ENCODE measurements around the gene SLC27A4. TPM values are rescaled to one million over a fixed set of nuclear protein-coding genes. Genes with fewer than 3 reads are reported as not detected.

Gene SLC27A4
- total and polyA plus RNA-seq, 2 of the 13 experiments (the other 11 are each of a cell fraction or from before 2014, with no cell fraction given): 10.6 to 18.8 TPM

DNA sequence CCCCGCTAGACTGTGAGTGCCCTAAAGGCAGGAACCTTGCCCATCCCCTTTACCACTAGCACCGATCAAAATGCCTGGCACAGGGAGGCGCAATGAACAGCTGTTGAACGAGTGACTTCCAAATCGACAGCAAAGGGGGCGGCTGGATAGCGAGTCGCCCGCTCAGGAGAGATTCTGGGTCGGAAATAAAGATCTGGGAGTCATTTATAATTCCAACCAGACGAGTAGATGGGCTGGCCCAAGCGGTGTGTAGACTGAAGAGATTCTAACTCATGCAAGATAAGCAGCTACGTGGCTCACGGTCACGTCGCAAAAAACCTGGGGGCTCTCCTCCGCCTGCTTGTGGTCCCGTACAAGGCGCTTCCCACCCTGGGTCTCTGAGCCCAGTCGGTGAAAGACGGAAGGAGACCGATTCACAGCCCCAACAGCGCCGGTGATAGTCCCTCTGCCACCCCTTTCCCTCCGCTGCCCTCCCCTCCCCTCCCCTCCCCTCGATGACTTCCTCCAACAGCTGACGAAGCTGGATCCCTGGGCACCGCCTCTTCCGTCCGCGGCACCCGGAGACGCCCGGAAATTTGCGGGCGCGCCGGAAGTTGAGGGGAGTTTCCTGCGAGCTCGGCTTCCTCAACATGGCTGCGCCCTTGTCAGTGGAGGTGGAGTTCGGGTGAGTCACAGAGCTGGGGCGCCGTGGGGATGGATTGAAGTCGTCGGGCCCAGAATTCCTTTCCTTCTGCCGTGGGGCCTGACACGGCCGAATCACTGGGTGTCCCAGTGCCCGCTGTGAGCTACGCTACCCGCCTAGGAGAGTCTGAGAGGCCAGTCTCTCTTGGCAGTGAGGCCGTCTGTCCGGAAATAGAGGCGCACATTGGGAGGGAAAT lies 30.7 kb downstream of the SLC27A4 start, which contains the start of gene URM1 (continued):
- TF ChIP-seq MTF2 (CRISPR knock-in tag; IDR thresholded peaks at IDR 0.05; ENCODE audit: borderline replicate concordance) (no peak), IRF2 (CRISPR knock-in tag; IDR thresholded peaks at IDR 0.05) (no peak), ZNF674 (CRISPR knock-in tag; IDR thresholded peaks at IDR 0.05; ENCODE audit: low read depth) (no peak), ZNF256 (CRISPR knock-in tag; conservative IDR thresholded peaks at IDR 0.05) (no peak), CBX1 (IDR thresholded peaks at IDR 0.05; ENCODE audit: low read depth) (no peak), ZSCAN12 (CRISPR knock-in tag; IDR thresholded peaks at IDR 0.05) (no peak), ETV6 (CRISPR knock-in tag; conservative IDR thresholded peaks at IDR 0.05) (no peak), ARNT (IDR thresholded peaks at IDR 0.05) (no peak), MAFK (conservative IDR thresholded peaks at IDR 0.05 in 1 of 2, IDR thresholded peaks at IDR 0.05 in 1 of 2; ENCODE audit: low read length in 2 of 2) (no peak), RXRB (CRISPR knock-in tag; IDR thresholded peaks at IDR 0.05; ENCODE audit: borderline replicate concordance) (peak; percentile 25), ZNF451 (CRISPR knock-in tag; IDR thresholded peaks at IDR 0.05) (no peak)
- TF ChIP-seq, protein P1, sequence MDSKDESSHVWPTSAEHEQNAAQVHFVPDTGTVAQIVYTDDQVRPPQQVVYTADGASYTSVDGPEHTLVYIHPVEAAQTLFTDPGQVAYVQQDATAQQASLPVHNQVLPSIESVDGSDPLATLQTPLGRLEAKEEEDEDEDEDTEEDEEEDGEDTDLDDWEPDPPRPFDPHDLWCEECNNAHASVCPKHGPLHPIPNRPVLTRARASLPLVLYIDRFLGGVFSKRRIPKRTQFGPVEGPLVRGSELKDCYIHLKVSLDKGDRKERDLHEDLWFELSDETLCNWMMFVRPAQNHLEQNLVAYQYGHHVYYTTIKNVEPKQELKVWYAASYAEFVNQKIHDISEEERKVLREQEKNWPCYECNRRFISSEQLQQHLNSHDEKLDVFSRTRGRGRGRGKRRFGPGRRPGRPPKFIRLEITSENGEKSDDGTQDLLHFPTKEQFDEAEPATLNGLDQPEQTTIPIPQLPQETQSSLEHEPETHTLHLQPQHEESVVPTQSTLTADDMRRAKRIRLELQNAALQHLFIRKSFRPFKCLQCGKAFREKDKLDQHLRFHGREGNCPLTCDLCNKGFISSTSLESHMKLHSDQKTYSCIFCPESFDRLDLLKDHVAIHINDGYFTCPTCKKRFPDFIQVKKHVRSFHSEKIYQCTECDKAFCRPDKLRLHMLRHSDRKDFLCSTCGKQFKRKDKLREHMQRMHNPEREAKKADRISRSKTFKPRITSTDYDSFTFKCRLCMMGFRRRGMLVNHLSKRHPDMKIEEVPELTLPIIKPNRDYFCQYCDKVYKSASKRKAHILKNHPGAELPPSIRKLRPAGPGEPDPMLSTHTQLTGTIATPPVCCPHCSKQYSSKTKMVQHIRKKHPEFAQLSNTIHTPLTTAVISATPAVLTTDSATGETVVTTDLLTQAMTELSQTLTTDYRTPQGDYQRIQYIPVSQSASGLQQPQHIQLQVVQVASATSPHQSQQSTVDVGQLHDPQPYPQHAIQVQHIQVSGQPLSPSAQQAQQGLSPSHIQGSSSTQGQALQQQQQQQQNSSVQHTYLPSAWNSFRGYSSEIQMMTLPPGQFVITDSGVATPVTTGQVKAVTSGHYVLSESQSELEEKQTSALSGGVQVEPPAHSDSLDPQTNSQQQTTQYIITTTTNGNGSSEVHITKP (CRISPR knock-in tag; IDR thresholded peaks at IDR 0.05; ENCODE audit: low read depth): peak; percentile 18; the same call in 1 of the 2 replicates
- TF ChIP-seq, protein P2, sequence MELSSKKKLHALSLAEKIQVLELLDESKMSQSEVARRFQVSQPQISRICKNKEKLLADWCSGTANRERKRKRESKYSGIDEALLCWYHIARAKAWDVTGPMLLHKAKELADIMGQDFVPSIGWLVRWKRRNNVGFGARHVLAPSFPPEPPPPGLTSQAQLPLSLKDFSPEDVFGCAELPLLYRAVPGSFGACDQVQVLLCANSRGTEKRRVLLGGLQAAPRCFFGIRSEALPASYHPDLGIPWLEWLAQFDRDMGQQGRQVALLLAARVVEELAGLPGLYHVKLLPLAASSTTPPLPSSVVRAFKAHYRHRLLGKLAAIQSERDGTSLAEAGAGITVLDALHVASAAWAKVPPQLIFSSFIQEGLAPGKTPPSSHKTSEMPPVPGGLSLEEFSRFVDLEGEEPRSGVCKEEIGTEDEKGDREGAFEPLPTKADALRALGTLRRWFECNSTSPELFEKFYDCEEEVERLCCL (CRISPR knock-in tag; IDR thresholded peaks at IDR 0.05; ENCODE audit: borderline replicate concordance): no peak
- TF ChIP-seq, protein P3, sequence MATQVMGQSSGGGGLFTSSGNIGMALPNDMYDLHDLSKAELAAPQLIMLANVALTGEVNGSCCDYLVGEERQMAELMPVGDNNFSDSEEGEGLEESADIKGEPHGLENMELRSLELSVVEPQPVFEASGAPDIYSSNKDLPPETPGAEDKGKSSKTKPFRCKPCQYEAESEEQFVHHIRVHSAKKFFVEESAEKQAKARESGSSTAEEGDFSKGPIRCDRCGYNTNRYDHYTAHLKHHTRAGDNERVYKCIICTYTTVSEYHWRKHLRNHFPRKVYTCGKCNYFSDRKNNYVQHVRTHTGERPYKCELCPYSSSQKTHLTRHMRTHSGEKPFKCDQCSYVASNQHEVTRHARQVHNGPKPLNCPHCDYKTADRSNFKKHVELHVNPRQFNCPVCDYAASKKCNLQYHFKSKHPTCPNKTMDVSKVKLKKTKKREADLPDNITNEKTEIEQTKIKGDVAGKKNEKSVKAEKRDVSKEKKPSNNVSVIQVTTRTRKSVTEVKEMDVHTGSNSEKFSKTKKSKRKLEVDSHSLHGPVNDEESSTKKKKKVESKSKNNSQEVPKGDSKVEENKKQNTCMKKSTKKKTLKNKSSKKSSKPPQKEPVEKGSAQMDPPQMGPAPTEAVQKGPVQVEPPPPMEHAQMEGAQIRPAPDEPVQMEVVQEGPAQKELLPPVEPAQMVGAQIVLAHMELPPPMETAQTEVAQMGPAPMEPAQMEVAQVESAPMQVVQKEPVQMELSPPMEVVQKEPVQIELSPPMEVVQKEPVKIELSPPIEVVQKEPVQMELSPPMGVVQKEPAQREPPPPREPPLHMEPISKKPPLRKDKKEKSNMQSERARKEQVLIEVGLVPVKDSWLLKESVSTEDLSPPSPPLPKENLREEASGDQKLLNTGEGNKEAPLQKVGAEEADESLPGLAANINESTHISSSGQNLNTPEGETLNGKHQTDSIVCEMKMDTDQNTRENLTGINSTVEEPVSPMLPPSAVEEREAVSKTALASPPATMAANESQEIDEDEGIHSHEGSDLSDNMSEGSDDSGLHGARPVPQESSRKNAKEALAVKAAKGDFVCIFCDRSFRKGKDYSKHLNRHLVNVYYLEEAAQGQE (IDR thresholded peaks at IDR 0.05; ENCODE audit: borderline replicate concordance in 1 of 2, low read depth in 1 of 2, low read length in 2 of 2): no peak
- TF ChIP-seq, protein P4, sequence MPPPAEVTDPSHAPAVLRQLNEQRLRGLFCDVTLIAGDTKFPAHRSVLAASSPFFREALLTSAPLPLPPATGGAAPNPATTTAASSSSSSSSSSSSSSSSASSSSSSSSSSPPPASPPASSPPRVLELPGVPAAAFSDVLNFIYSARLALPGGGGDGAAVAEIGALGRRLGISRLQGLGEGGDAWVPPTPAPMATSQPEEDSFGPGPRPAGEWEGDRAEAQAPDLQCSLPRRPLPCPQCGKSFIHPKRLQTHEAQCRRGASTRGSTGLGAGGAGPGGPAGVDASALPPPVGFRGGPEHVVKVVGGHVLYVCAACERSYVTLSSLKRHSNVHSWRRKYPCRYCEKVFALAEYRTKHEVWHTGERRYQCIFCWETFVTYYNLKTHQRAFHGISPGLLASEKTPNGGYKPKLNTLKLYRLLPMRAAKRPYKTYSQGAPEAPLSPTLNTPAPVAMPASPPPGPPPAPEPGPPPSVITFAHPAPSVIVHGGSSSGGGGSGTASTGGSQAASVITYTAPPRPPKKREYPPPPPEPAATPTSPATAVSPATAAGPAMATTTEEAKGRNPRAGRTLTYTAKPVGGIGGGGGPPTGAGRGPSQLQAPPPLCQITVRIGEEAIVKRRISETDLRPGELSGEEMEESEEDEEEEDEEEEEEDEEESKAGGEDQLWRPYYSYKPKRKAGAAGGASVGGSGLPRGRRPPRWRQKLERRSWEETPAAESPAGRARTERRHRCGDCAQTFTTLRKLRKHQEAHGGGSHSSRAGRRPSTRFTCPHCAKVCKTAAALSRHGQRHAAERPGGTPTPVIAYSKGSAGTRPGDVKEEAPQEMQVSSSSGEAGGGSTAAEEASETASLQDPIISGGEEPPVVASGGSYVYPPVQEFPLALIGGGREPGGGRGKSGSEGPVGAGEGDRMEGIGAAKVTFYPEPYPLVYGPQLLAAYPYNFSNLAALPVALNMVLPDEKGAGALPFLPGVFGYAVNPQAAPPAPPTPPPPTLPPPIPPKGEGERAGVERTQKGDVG (CRISPR knock-in tag; IDR thresholded peaks at IDR 0.05; ENCODE audit: borderline replicate concordance): no peak
